Osteoblast (primary cell): ENCODE measurements around the gene B3GNT5. TPM values are rescaled to one million over a fixed set of nuclear protein-coding genes. Genes with fewer than 3 reads are reported as not detected.

ENCODE experiments used
- DNase-seq: peaks from one replicate; pipeline ENCODE4 v3.0.0; 2011; ENCODE audit warnings: low spot score, mixed read lengths; ENCODE audit not compliant: insufficient read length; ENCODE audit errors: missing footprints
- H2AFZ ChIP-seq: 2 replicates; pipeline ENCODE4 v1.6.0; 2011; ENCODE audit warnings: mild to moderate bottlenecking, low read length
- H3K27ac ChIP-seq: 2 replicates; pipeline ENCODE4 v1.5.1; 2011; ENCODE audit warnings: mild to moderate bottlenecking, low read depth, low read length, moderate library complexity
- H3K27me3 ChIP-seq: 2 replicates; pipeline ENCODE4 v1.6.0; 2012; ENCODE audit warnings: mild to moderate bottlenecking, control low read depth, inconsistent platforms, low read length, moderate library complexity; ENCODE audit not compliant: insufficient read depth
- H3K36me3 ChIP-seq: 2 replicates; pipeline ENCODE4 v1.5.1; 2011; ENCODE audit warnings: mild to moderate bottlenecking, low read length, control low read depth, moderate library complexity; ENCODE audit not compliant: insufficient read depth
- H3K4me1 ChIP-seq: 2 replicates; pipeline ENCODE4 v1.5.1; 2011; ENCODE audit warnings: mild to moderate bottlenecking, low read length, control low read depth, moderate library complexity; ENCODE audit not compliant: insufficient read depth
- H3K4me2 ChIP-seq: 2 replicates; pipeline ENCODE4 v1.6.0; 2011; ENCODE audit warnings: mild to moderate bottlenecking, low read length; ENCODE audit not compliant: insufficient read depth
- H3K4me3 ChIP-seq: fragments of 200-600 bp; sonication (generic); 3 replicates; pipeline ENCODE4 v1.5.1; 2012; ENCODE audit warnings: mild to moderate bottlenecking, low read length, inconsistent platforms; ENCODE audit not compliant: insufficient read depth
- H3K79me2 ChIP-seq: 2 replicates; pipeline ENCODE4 v1.6.0; 2012; ENCODE audit warnings: mild to moderate bottlenecking, low read length, control low read depth, inconsistent platforms; ENCODE audit not compliant: insufficient read depth
- H3K9me3 ChIP-seq: 2 replicates; pipeline ENCODE4 v1.5.1; 2011; ENCODE audit warnings: low read depth, low read length, control low read depth
- H4K20me1 ChIP-seq: 2 replicates; pipeline ENCODE4 v1.6.0; 2012; ENCODE audit warnings: mild to moderate bottlenecking, low read length, control low read depth; ENCODE audit not compliant: insufficient read depth
- total RNA-seq: library from RNA; depleted of rRNA; stranded (reverse); fragments of >200 nt; gene quantifications from 2 replicates; pipeline ENCODE4 v1.2.3, GENCODE V29; 2012
- TF ChIP-seq, protein P1 (sequence below): IDR thresholded peaks from 2 replicates; pipeline ENCODE4 v1.5.1; 2011; ENCODE audit warnings: mild to moderate bottlenecking, low read depth, low read length, moderate library complexity; ENCODE audit errors: extremely low read depth

B3GNT5 gene
- total RNA-seq, 1 donor = 0.36 TPM

DNA sequence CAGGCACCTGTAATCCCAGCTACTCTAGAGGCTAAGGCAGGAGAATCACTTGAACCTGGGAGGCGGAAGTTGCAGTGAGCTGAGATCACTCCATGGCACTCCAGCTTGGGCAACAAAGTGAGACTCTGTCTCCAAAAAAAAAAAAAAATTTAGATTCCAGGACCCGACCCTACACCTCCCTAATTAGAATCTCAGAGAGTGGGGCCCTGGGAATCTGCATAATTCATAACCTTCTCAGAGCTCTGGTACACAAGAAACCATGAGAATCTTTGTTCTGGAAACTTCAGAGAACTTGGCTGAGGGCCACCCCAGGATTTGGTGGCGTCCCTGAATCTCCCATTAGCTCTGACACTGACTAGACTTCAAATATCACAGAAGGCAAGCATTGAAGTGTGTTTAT lies 31.5 kb downstream of the B3GNT5 start:
- Histone ChIP-seq H3K27me3 (no peaks in the 10 kb centered on the region), H3K27ac (no peak overlapping the region), H2AFZ (no peak overlapping the region), H3K79me2 (no peaks in the 10 kb centered on the region), H4K20me1 (no peaks in the 10 kb centered on the region), H3K36me3 (no peaks in the 10 kb centered on the region), H3K4me2 (no peak overlapping the region), H3K4me3 (no peak overlapping the region), H3K9me3 (no peaks in the 10 kb centered on the region), H3K4me1 (peaks cover 30% of the 10 kb centered on the region)
- TF ChIP-seq, protein P1, sequence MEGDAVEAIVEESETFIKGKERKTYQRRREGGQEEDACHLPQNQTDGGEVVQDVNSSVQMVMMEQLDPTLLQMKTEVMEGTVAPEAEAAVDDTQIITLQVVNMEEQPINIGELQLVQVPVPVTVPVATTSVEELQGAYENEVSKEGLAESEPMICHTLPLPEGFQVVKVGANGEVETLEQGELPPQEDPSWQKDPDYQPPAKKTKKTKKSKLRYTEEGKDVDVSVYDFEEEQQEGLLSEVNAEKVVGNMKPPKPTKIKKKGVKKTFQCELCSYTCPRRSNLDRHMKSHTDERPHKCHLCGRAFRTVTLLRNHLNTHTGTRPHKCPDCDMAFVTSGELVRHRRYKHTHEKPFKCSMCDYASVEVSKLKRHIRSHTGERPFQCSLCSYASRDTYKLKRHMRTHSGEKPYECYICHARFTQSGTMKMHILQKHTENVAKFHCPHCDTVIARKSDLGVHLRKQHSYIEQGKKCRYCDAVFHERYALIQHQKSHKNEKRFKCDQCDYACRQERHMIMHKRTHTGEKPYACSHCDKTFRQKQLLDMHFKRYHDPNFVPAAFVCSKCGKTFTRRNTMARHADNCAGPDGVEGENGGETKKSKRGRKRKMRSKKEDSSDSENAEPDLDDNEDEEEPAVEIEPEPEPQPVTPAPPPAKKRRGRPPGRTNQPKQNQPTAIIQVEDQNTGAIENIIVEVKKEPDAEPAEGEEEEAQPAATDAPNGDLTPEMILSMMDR = no peak
- DNase-seq = no peak

DNA sequence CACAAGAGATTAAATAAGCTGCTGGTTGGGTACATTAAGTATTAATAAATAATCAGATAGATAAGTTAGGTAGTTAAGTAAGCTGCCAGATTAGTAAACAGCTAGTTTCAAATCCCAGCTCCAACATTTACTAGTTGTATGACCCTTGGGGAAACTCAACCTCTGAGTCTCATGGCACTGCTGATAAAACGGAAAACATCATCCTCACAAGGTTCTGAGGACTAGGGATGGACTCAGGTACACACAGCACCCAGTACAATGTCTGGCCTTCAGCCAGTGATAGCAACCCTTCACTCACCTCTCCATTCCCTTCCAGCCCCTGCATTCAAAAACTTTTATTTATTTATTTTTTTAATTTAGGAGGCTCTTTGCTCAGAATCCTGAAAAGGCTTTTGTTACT lies 32.3 kb downstream of the B3GNT5 start:
- no peaks in the 10 kb centered on the region for H3K9me3 ChIP-seq
- peak overlapping the region; percentile 44 for H3K4me2 ChIP-seq
- H3K36me3 ChIP-seq = no peaks in the 10 kb centered on the region
- H3K79me2 ChIP-seq = no peaks in the 10 kb centered on the region
- no peaks in the 10 kb centered on the region for H3K27me3 ChIP-seq
- H3K4me1 ChIP-seq = peaks cover 30% of the 10 kb centered on the region
- H3K4me3 ChIP-seq = no peak overlapping the region
- TF ChIP-seq, protein P1 = no peak
- H4K20me1 ChIP-seq = no peaks in the 10 kb centered on the region
- H3K27ac ChIP-seq = peak overlapping the region; percentile 87
- H2AFZ ChIP-seq = no peak overlapping the region
- DNase-seq = no peak

DNA sequence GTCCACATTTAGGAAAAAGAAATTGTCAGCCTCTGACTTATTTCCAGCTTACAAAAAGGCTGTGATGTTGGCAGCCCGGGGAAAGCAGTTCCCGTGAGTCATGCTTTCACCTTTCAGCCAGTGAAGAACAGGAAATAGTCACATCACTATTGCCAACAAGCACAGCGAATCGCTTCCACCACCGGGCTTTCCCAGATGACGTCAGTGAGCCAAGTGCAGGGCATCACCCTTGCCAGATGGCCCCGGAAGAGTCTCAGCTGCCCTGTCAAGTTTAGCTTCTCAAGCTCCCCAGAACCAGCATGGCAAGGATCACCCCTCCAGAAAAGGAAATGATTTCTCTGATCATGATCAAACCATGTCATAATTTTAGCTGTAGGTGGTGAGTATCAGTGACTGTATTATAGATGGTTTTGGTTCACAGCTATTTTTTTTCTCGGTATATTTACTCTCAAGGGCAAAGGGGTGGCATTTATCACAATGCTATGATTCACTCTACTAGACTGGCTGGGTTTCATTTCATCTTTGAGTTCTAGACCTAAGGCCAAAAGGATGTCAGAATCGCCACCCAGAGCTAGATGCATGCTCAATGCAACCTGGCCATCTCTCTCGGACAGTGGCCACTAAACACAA lies 32.9 kb downstream of the B3GNT5 start:
- H3K4me2 ChIP-seq = peak overlapping the region; percentile 44
- TF ChIP-seq, protein P1 = no peak
- peak; percentile 93 for DNase-seq
- H3K4me1 ChIP-seq = peaks cover 30% of the 10 kb centered on the region
- H3K4me3 ChIP-seq = peak overlapping the region; percentile 3
- H3K9me3 ChIP-seq = no peaks in the 10 kb centered on the region
- H3K27ac ChIP-seq = peak overlapping the region; percentile 87
- H3K27me3 ChIP-seq = no peaks in the 10 kb centered on the region
- peak overlapping the region; percentile 11 for H2AFZ ChIP-seq
- no peaks in the 10 kb centered on the region for H4K20me1 ChIP-seq
- H3K79me2 ChIP-seq = no peaks in the 10 kb centered on the region
- no peaks in the 10 kb centered on the region for H3K36me3 ChIP-seq

DNA sequence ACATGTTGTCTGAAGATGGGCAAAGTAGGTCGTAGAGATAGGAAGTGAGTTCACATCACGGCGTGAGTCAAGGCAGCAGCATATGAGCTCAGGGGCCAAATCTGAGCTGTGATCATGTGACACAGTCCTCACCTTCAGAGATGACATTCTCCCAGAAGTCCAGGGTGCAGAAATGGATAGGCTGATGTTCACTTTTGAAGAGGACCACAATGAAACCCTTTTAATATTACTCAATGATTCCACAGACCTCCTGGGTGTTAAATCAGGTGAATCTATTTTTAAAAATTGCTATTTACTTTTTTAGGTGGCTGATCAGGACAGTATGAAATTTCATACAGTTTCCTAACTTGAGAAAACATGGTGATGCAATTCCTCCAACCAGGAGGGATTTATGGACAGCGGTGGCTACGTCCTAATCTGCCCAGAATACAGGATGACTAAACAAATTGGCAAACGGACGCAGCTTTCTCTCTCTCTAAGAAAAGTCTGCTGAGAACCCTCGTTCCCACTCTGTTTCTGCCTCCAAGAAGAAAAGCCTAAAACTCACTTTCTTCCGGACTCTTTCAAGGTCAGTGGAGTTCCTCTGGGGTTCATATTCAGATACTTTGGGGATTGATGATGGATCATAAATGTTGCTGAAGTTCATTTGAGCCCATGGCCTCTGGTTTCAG lies 34.4 kb downstream of the B3GNT5 start:
- H3K27ac ChIP-seq = peak overlapping the region; percentile 87
- peak overlapping the region; percentile 50 for H3K4me2 ChIP-seq
- no peaks in the 10 kb centered on the region for H3K27me3 ChIP-seq
- TF ChIP-seq, protein P1 = no peak
- peak overlapping the region; percentile 48 for H2AFZ ChIP-seq
- no peaks in the 10 kb centered on the region for H3K9me3 ChIP-seq
- no peak overlapping the region for H3K4me3 ChIP-seq
- H3K79me2 ChIP-seq = no peaks in the 10 kb centered on the region
- no peaks in the 10 kb centered on the region for H4K20me1 ChIP-seq
- H3K36me3 ChIP-seq = no peaks in the 10 kb centered on the region
- peak; percentile 91 for DNase-seq
- peaks cover 30% of the 10 kb centered on the region for H3K4me1 ChIP-seq
